MM.1S (cell line): Measurements from ENCODE around the gene SPACA7.

Source experiments
- EZH2 ChIP-seq: fragments of 300-600 bp; sonication (generic); optimal IDR thresholded peaks from 2 replicates; pipeline ENCODE3; 2017; ENCODE audit warnings: low read depth, mild to moderate bottlenecking, antibody characterized with exemption, low read length, mixed read lengths
- EZH2phosphoT487 ChIP-seq: fragments of 300-600 bp; sonication (generic); IDR thresholded peaks from 2 replicates; pipeline ENCODE4 v1.6.1; 2018; ENCODE audit warnings: antibody characterized with exemption, low read length
- TF ChIP-seq, protein P1 (sequence below): fragments of 300-600 bp; sonication (generic); IDR thresholded peaks from 2 replicates; pipeline ENCODE4 v1.5.1; 2016; ENCODE audit warnings: antibody characterized with exemption, low read length, mixed read lengths

DNA sequence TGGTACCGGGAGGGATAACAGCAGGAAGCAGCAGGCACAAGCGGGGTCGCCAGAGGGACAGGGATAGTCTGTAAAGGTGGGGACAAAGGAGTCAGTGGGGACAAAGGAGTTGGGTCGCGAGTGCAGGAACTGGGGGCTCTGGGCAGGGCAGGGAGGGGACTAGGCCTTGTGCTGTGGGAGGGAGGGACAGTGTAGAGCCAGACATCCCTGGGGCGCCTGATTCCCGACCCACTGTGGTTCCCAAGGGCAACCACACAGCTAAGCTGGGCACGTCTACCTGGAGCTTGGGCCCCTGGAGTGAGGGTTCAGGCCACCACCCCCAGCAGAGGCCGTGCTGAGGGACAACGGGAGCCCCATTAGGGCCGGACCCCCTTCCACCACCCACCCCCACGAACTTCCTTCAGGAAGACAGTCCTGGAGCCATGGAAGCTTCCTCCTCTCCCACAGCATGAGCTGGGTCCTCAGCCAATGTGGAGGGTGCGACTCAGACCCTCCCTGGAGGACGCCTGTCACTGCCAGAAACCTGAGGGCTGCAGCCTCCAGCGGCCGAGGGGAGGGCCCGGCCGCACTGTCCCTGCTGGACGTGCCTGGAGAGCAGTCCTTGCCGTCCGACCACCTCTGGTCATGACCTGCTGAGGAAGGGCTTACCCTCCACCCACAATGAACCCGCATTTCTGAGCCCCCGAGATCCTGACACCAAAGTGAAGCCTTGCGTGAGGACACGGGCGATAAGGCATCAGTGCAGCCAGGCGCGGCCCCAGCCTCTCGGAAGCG is 77.9 kb downstream of the SPACA7 start:
- TF ChIP-seq, protein P1, sequence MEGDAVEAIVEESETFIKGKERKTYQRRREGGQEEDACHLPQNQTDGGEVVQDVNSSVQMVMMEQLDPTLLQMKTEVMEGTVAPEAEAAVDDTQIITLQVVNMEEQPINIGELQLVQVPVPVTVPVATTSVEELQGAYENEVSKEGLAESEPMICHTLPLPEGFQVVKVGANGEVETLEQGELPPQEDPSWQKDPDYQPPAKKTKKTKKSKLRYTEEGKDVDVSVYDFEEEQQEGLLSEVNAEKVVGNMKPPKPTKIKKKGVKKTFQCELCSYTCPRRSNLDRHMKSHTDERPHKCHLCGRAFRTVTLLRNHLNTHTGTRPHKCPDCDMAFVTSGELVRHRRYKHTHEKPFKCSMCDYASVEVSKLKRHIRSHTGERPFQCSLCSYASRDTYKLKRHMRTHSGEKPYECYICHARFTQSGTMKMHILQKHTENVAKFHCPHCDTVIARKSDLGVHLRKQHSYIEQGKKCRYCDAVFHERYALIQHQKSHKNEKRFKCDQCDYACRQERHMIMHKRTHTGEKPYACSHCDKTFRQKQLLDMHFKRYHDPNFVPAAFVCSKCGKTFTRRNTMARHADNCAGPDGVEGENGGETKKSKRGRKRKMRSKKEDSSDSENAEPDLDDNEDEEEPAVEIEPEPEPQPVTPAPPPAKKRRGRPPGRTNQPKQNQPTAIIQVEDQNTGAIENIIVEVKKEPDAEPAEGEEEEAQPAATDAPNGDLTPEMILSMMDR: no peak
- no peak for TF ChIP-seq EZH2phosphoT487
- no peak for TF ChIP-seq EZH2
